Measurements from ENCODE around the gene VPS26A.
"Not testable (repeated sequence)": the region's sequence is repeated elsewhere in the genome, so short reads cannot be mapped to it uniquely, and the experiment has no call there.

The VPS26A gene

GRCh38 chr10:69168493-69168892 lies 44.5 kb downstream of the VPS26A start:
- Histone ChIP-seq H3K4me1 (ENCODE audit: insufficient read depth, poor library complexity, severe bottlenecking) (no peaks in the 10 kb centered on the region), H3K9me3 (ENCODE audit: severe bottlenecking) (no peaks in the 10 kb centered on the region), H3K27ac (ENCODE audit: poor library complexity, severe bottlenecking) (no peak overlapping the region), H3K4me3 (ENCODE audit: severe bottlenecking) (no peak overlapping the region), H3K27me3 (ENCODE audit: insufficient read depth, poor library complexity, severe bottlenecking) (no peaks in the 10 kb centered on the region), H3K36me3 (ENCODE audit: low read depth) (peaks cover 48% of the 10 kb centered on the region)
- ATAC-seq (ENCODE audit: low read depth) (no peak), DNase-seq (ENCODE audit: low spot score) (no peak)
- TF ChIP-seq CTCF (IDR thresholded peaks at IDR 0.05; ENCODE audit: poor library complexity, severe bottlenecking), result no peak

- no peaks in the 10 kb centered on the region for H3K4me1 ChIP-seq (ENCODE audit: insufficient read depth, poor library complexity, severe bottlenecking)
- TF ChIP-seq CTCF (IDR thresholded peaks at IDR 0.05; ENCODE audit: poor library complexity, severe bottlenecking), result no peak
- peaks cover 29% of the 10 kb centered on the region for H3K36me3 ChIP-seq (ENCODE audit: low read depth)
- H3K9me3 ChIP-seq (ENCODE audit: severe bottlenecking), result no peaks in the 10 kb centered on the region
- no peak for ATAC-seq (ENCODE audit: low read depth)
- H3K27me3 ChIP-seq (ENCODE audit: insufficient read depth, poor library complexity, severe bottlenecking), result no peaks in the 10 kb centered on the region
- H3K4me3 ChIP-seq (ENCODE audit: severe bottlenecking), result no peak overlapping the region
- no peak for DNase-seq (ENCODE audit: low spot score)
- no peak overlapping the region for H3K27ac ChIP-seq (ENCODE audit: poor library complexity, severe bottlenecking)
Observed at GRCh38 chr10:69172241-69172982, 48.4 kb downstream of the VPS26A start.

GRCh38 chr10:69175326-69175725 lies 51.3 kb downstream of the VPS26A start:
- H3K36me3 ChIP-seq (ENCODE audit: low read depth), result peaks cover 13% of the 10 kb centered on the region; the same call in 1 of the 2 replicates
- H3K9me3 ChIP-seq (ENCODE audit: severe bottlenecking); DNase-seq (ENCODE audit: low spot score); H3K4me3 ChIP-seq (ENCODE audit: severe bottlenecking); H3K27me3 ChIP-seq (ENCODE audit: insufficient read depth, poor library complexity, severe bottlenecking); H3K4me1 ChIP-seq (ENCODE audit: insufficient read depth, poor library complexity, severe bottlenecking); ATAC-seq (ENCODE audit: low read depth); H3K27ac ChIP-seq (ENCODE audit: poor library complexity, severe bottlenecking): not testable (repeated sequence)

- H3K36me3 ChIP-seq (ENCODE audit: low read depth), result peaks cover 2% of the 10 kb centered on the region; the same call in 1 of the 2 replicates
- no peaks in the 10 kb centered on the region for H3K27me3 ChIP-seq (ENCODE audit: insufficient read depth, poor library complexity, severe bottlenecking)
- DNase-seq (ENCODE audit: low spot score) (no peak), ATAC-seq (ENCODE audit: low read depth) (no peak)
- H3K4me3 ChIP-seq (ENCODE audit: severe bottlenecking), result no peak overlapping the region
- H3K27ac ChIP-seq (ENCODE audit: poor library complexity, severe bottlenecking), result no peak overlapping the region
- H3K4me1 ChIP-seq (ENCODE audit: insufficient read depth, poor library complexity, severe bottlenecking), result no peaks in the 10 kb centered on the region
- H3K9me3 ChIP-seq (ENCODE audit: severe bottlenecking), result no peaks in the 10 kb centered on the region
- no peak for TF ChIP-seq CTCF (IDR thresholded peaks at IDR 0.05; ENCODE audit: poor library complexity, severe bottlenecking)
Observed at GRCh38 chr10:69176823-69177222, 52.8 kb downstream of the VPS26A start.

- Histone ChIP-seq H3K36me3 (ENCODE audit: low read depth) (peaks cover 15% of the 10 kb centered on the region), H3K27ac (ENCODE audit: poor library complexity, severe bottlenecking) (peak overlapping the region; percentile 52), H3K27me3 (ENCODE audit: insufficient read depth, poor library complexity, severe bottlenecking) (no peaks in the 10 kb centered on the region), H3K4me3 (ENCODE audit: severe bottlenecking) (peak overlapping the region; percentile 92), H3K4me1 (ENCODE audit: insufficient read depth, poor library complexity, severe bottlenecking) (no peaks in the 10 kb centered on the region), H3K9me3 (ENCODE audit: severe bottlenecking) (no peaks in the 10 kb centered on the region)
- ATAC-seq (ENCODE audit: low read depth) (0 out of 3 replicates have a peak, but pooled peaks have one; percentile 3), DNase-seq (ENCODE audit: low spot score) (no peak)
- no peak for TF ChIP-seq CTCF (IDR thresholded peaks at IDR 0.05; ENCODE audit: poor library complexity, severe bottlenecking)
Observed at GRCh38 chr10:69179089-69179742, 55.2 kb downstream of the VPS26A start.
